ENCODE data around the gene TIE1.

The TIE1 gene

GRCh38 chr1:43358121-43358745 is 57.5 kb downstream of the TIE1 start:
- peaks cover 15 to 28% of the 10 kb centered on the region in 2 donors for H3K36me3 ChIP-seq (ENCODE audit: control insufficient read depth in 1 of 2, insufficient read depth in 2 of 2, low read length in 2 of 2)
- H3K4me3 ChIP-seq (ENCODE audit: low read depth in 1 of 2, low read length in 2 of 2): peak overlapping the region; percentile 77 to 80
- peaks cover 27 to 34% of the 10 kb centered on the region in 2 donors for H3K4me1 ChIP-seq (ENCODE audit: control insufficient read depth in 1 of 2, insufficient read depth in 2 of 2, low read length in 2 of 2)
- H3K9ac ChIP-seq (ENCODE audit: low read depth in 1 of 2, low read length in 2 of 2): peak overlapping the region; percentile 84 to 90
- H3K27ac ChIP-seq (ENCODE audit: low read depth, low read length): peak overlapping the region; percentile 71
- no peaks in the 10 kb centered on the region for H3K27me3 ChIP-seq (ENCODE audit: control insufficient read depth in 1 of 2, insufficient read depth in 2 of 2, low read length in 2 of 2)
- no peaks in the 10 kb centered on the region for H3K9me3 ChIP-seq (ENCODE audit: control insufficient read depth in 1 of 2, low read length in 2 of 2)

- H3K27ac ChIP-seq (ENCODE audit: low read depth, low read length): peak within 1 kb of the TSS; percentile 71
- H3K9ac ChIP-seq (ENCODE audit: low read depth in 1 of 2, low read length in 2 of 2): peak within 1 kb of the TSS; percentile 84 to 90
- H3K4me3 ChIP-seq (ENCODE audit: low read depth in 1 of 2, low read length in 2 of 2): peak within 1 kb of the TSS; percentile 77 to 80
- H3K36me3 ChIP-seq (ENCODE audit: control insufficient read depth in 1 of 2, insufficient read depth in 2 of 2, low read length in 2 of 2): peaks cover 23 to 36% of the 10 kb centered on the region in 2 donors
- H3K4me1 ChIP-seq (ENCODE audit: control insufficient read depth in 1 of 2, insufficient read depth in 2 of 2, low read length in 2 of 2): peaks cover 35 to 42% of the 10 kb centered on the region in 2 donors
- no peaks in the 10 kb centered on the region for H3K27me3 ChIP-seq (ENCODE audit: control insufficient read depth in 1 of 2, insufficient read depth in 2 of 2, low read length in 2 of 2)
- no peaks in the 10 kb centered on the region for H3K9me3 ChIP-seq (ENCODE audit: control insufficient read depth in 1 of 2, low read length in 2 of 2)
These were observed 58.2 kb downstream of the TIE1 start, which contains the start of gene CDC20 for GRCh38 chr1:43358746-43359693. TSS of gene CDC20 (plus strand) at chr1:43358981. CDS start at chr1:43359216, 235 bp downstream.

- Histone ChIP-seq H3K36me3 (ENCODE audit: control insufficient read depth in 1 of 2, insufficient read depth in 2 of 2, low read length in 2 of 2) (peaks cover 30 to 43% of the 10 kb centered on the region in 2 donors), H3K9me3 (ENCODE audit: control insufficient read depth in 1 of 2, low read length in 2 of 2) (no peaks in the 10 kb centered on the region), H3K4me1 (ENCODE audit: control insufficient read depth in 1 of 2, insufficient read depth in 2 of 2, low read length in 2 of 2) (peaks cover 38 to 47% of the 10 kb centered on the region in 2 donors), H3K4me3 (ENCODE audit: low read depth in 1 of 2, low read length in 2 of 2) (peak overlapping the region; percentile 74 to 77), H3K27ac (ENCODE audit: low read depth, low read length) (no peak overlapping the region), H3K9ac (ENCODE audit: low read depth in 1 of 2, low read length in 2 of 2) (peak overlapping the region; percentile 53 to 82), H3K27me3 (ENCODE audit: control insufficient read depth in 1 of 2, insufficient read depth in 2 of 2, low read length in 2 of 2) (no peaks in the 10 kb centered on the region)
These were observed 58.9 kb downstream of the TIE1 start for GRCh38 chr1:43359696-43360095.

- Histone ChIP-seq H3K36me3 (ENCODE audit: control insufficient read depth in 1 of 2, insufficient read depth in 2 of 2, low read length in 2 of 2) (peaks cover 36 to 51% of the 10 kb centered on the region in 2 donors), H3K27ac (ENCODE audit: low read depth, low read length) (no peak overlapping the region), H3K27me3 (ENCODE audit: control insufficient read depth in 1 of 2, insufficient read depth in 2 of 2, low read length in 2 of 2) (no peaks in the 10 kb centered on the region), H3K9me3 (ENCODE audit: control insufficient read depth in 1 of 2, low read length in 2 of 2) (no peaks in the 10 kb centered on the region), H3K9ac (ENCODE audit: low read depth in 1 of 2, low read length in 2 of 2) (peak overlapping the region in 1 of 2 donors; percentile 18), H3K4me3 (ENCODE audit: low read depth in 1 of 2, low read length in 2 of 2) (peak overlapping the region; percentile 74 to 77), H3K4me1 (ENCODE audit: control insufficient read depth in 1 of 2, insufficient read depth in 2 of 2, low read length in 2 of 2) (peaks cover 42 to 52% of the 10 kb centered on the region in 2 donors)
These were observed 59.8 kb downstream of the TIE1 start for GRCh38 chr1:43360616-43361015.

DNA sequence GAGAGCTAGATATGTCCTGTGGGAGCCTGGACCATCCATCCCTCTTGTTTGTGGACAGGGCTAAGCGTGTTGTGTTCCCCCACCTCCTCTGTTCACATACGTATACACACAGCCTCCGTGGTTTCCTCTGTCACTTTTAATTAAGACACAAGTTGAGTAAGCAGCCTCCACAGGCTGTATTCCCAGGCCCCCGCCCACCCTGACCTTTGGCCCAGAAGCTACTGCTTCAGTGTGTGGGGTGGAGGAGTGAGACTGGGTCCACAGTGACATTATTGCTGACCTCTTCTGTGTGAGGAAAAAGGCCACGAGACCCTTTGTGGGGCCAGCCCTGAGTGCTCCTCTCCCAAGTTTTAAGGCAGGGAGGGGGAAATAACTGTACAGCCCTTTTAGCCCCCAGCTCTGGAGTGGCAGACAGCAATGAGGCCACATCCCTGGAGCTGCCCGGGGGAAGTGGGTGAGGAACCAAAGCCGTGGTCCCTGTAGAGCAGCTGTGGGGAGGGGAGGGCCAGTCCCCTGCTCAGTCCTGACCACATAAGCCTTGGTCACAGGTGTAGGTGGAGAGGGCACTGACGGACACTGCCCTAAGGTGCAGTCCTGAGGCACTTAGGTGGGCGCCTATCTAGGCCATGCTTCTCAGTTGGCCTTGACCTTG is 62.6 kb downstream of the TIE1 start:
- H3K9me3 ChIP-seq (ENCODE audit: control insufficient read depth in 1 of 2, low read length in 2 of 2): no peaks in the 10 kb centered on the region
- H3K4me1 ChIP-seq (ENCODE audit: control insufficient read depth in 1 of 2, insufficient read depth in 2 of 2, low read length in 2 of 2): peaks cover 50 to 63% of the 10 kb centered on the region in 2 donors
- H3K36me3 ChIP-seq (ENCODE audit: control insufficient read depth in 1 of 2, insufficient read depth in 2 of 2, low read length in 2 of 2): peaks cover 36 to 51% of the 10 kb centered on the region in 2 donors
- H3K9ac ChIP-seq (ENCODE audit: low read depth in 1 of 2, low read length in 2 of 2): peak overlapping the region in 1 of 2 donors; percentile 11
- H3K4me3 ChIP-seq (ENCODE audit: low read depth in 1 of 2, low read length in 2 of 2): peak overlapping the region in 1 of 2 donors; percentile 5
- no peaks in the 10 kb centered on the region for H3K27me3 ChIP-seq (ENCODE audit: control insufficient read depth in 1 of 2, insufficient read depth in 2 of 2, low read length in 2 of 2)
- H3K27ac ChIP-seq (ENCODE audit: low read depth, low read length): no peak overlapping the region

DNA sequence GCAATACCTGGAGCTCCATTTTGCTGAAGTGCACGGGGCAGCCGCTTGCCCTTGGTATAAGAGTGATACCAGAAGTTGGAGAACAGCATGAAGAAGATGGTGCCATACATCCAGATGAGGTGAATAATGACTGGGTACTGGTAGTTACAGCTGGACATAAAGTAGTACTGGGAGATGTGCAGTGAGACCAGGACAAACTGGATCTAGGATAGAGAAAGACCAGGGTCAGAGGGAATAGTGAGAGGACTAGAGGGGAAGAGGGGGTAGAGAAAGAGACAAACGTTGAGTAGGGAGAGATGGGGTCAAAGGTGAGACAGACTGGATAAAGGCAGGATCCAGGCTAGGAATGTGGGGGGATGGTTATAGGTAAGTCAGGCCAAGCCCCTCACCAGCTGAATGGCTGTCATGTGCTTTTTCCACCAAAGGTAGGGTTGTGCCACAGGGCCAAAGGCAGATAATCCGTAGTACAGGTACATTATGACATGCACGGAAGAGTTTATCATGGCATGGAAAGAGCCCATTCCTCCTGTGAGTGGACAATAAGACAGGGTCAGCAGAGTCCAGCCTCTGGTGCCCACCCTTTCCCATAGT is 63.2 kb downstream of the TIE1 start:
- no peak overlapping the region for H3K27ac ChIP-seq (ENCODE audit: low read depth, low read length)
- H3K4me3 ChIP-seq (ENCODE audit: low read depth in 1 of 2, low read length in 2 of 2): peak overlapping the region in 1 of 2 donors; percentile 5
- H3K4me1 ChIP-seq (ENCODE audit: control insufficient read depth in 1 of 2, insufficient read depth in 2 of 2, low read length in 2 of 2): peaks cover 55 to 67% of the 10 kb centered on the region in 2 donors
- H3K36me3 ChIP-seq (ENCODE audit: control insufficient read depth in 1 of 2, insufficient read depth in 2 of 2, low read length in 2 of 2): peaks cover 36 to 51% of the 10 kb centered on the region in 2 donors
- H3K9me3 ChIP-seq (ENCODE audit: control insufficient read depth in 1 of 2, low read length in 2 of 2): no peaks in the 10 kb centered on the region
- H3K27me3 ChIP-seq (ENCODE audit: control insufficient read depth in 1 of 2, insufficient read depth in 2 of 2, low read length in 2 of 2): no peaks in the 10 kb centered on the region
- no peak overlapping the region for H3K9ac ChIP-seq (ENCODE audit: low read depth in 1 of 2, low read length in 2 of 2)

DNA sequence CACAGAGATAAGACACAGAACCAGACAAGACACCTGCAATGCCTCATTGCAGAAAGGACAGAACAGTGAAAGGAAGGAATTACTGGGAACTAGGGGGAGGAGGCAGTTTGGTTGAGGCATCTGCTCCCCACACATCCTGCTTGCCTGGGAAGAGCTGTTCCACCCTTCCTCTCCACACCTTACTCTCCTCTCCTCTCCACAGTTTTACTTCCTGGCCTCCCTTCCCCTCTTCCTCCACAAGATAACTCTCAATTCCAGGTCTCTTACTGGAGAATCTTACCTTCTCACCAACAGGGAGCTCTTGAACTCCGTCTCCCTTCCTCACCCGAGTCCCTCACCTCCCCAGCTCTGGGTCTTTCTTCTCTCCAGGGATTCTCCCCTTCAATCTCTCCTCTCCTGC is 64.9 kb downstream of the TIE1 start:
- H3K27ac ChIP-seq (ENCODE audit: low read depth, low read length): no peak overlapping the region
- H3K27me3 ChIP-seq (ENCODE audit: control insufficient read depth in 1 of 2, insufficient read depth in 2 of 2, low read length in 2 of 2): no peaks in the 10 kb centered on the region
- peak overlapping the region; percentile 58 to 59 for H3K9ac ChIP-seq (ENCODE audit: low read depth in 1 of 2, low read length in 2 of 2)
- no peaks in the 10 kb centered on the region for H3K9me3 ChIP-seq (ENCODE audit: control insufficient read depth in 1 of 2, low read length in 2 of 2)
- H3K36me3 ChIP-seq (ENCODE audit: control insufficient read depth in 1 of 2, insufficient read depth in 2 of 2, low read length in 2 of 2): peaks cover 34 to 49% of the 10 kb centered on the region in 2 donors
- peaks cover 39 to 52% of the 10 kb centered on the region in 2 donors for H3K4me1 ChIP-seq (ENCODE audit: control insufficient read depth in 1 of 2, insufficient read depth in 2 of 2, low read length in 2 of 2)
- H3K4me3 ChIP-seq (ENCODE audit: low read depth in 1 of 2, low read length in 2 of 2): peak overlapping the region; percentile 90 to 92

DNA sequence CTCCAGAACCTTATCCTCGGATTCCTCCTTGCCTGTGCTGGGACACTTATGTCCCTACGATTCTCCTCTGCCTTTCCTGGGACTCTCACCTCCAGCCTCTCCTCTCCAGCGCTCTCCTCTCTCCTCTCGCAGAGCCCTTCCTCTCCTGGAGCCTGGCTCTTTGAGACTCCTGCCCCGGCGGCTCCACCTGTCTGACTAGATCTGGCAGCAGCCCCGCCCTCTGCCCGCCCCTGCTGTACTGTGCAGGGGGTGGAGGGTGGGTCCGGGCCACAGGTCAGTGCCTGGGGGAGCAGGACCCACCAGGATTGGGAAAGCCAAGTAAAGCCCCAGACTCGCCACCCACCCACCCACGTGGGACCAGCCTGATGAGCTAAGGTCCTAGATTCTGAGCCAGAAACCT is 65.4 kb downstream of the TIE1 start:
- H3K9me3 ChIP-seq (ENCODE audit: control insufficient read depth in 1 of 2, low read length in 2 of 2): no peaks in the 10 kb centered on the region
- H3K9ac ChIP-seq (ENCODE audit: low read depth in 1 of 2, low read length in 2 of 2): peak overlapping the region; percentile 96 to 99
- peak overlapping the region; percentile 90 to 92 for H3K4me3 ChIP-seq (ENCODE audit: low read depth in 1 of 2, low read length in 2 of 2)
- H3K27me3 ChIP-seq (ENCODE audit: control insufficient read depth in 1 of 2, insufficient read depth in 2 of 2, low read length in 2 of 2): no peaks in the 10 kb centered on the region
- H3K36me3 ChIP-seq (ENCODE audit: control insufficient read depth in 1 of 2, insufficient read depth in 2 of 2, low read length in 2 of 2): peaks cover 29 to 44% of the 10 kb centered on the region in 2 donors
- H3K27ac ChIP-seq (ENCODE audit: low read depth, low read length): no peak overlapping the region
- peaks cover 36 to 47% of the 10 kb centered on the region in 2 donors for H3K4me1 ChIP-seq (ENCODE audit: control insufficient read depth in 1 of 2, insufficient read depth in 2 of 2, low read length in 2 of 2)

- H3K9me3 ChIP-seq (ENCODE audit: control insufficient read depth in 1 of 2, low read length in 2 of 2): no peaks in the 10 kb centered on the region
- H3K4me3 ChIP-seq (ENCODE audit: low read depth in 1 of 2, low read length in 2 of 2): peak overlapping the region; percentile 90 to 92
- H3K27me3 ChIP-seq (ENCODE audit: control insufficient read depth in 1 of 2, insufficient read depth in 2 of 2, low read length in 2 of 2): no peaks in the 10 kb centered on the region
- peaks cover 36 to 43% of the 10 kb centered on the region in 2 donors for H3K4me1 ChIP-seq (ENCODE audit: control insufficient read depth in 1 of 2, insufficient read depth in 2 of 2, low read length in 2 of 2)
- peak overlapping the region; percentile 96 to 99 for H3K9ac ChIP-seq (ENCODE audit: low read depth in 1 of 2, low read length in 2 of 2)
- H3K27ac ChIP-seq (ENCODE audit: low read depth, low read length): peak overlapping the region; percentile 94
- peaks cover 26 to 40% of the 10 kb centered on the region in 2 donors for H3K36me3 ChIP-seq (ENCODE audit: control insufficient read depth in 1 of 2, insufficient read depth in 2 of 2, low read length in 2 of 2)
These were observed 65.8 kb downstream of the TIE1 start for GRCh38 chr1:43366601-43367025.

Measured in duodenal mucosa (tissue), 2 donors.